Eye (tissue), 1 donor: ENCODE measurements around the gene SMARCD1.
"Not testable (repeated sequence)": the region's sequence is repeated elsewhere in the genome, so short reads cannot be mapped to it uniquely, and the experiment has no call there.

Experiments
- DNase-seq: peaks from one replicate; pipeline ENCODE4 v3.0.0-alpha.2; 2015

Gene SMARCD1

DNA sequence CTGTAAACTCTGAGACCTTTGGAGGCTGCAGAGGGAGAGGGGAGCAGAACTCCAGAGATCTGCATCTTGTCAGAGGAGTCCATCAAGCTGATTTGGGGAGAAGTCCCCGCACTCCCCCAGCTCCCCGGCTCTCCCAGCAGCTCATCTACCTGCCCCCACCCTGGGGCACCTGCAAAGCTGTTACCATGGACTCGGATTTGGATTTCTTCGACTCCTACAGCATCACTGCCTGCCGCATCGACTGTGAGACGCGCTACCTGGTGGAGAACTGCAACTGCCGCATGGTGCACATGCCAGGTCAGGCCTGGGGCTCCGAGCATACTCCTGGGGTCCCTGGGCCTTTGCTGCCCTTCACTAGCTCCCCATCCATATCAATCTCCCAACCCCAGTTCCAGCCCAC, 6.9 kb upstream of the SMARCD1 start:
- no peak for DNase-seq

GRCh38 chr12:50079771-50080170, 5.4 kb upstream of the SMARCD1 start:
- no peak for DNase-seq

- no peak for DNase-seq
Measured at GRCh38 chr12:50081096-50081808, 3.9 kb upstream of the SMARCD1 start.

DNA sequence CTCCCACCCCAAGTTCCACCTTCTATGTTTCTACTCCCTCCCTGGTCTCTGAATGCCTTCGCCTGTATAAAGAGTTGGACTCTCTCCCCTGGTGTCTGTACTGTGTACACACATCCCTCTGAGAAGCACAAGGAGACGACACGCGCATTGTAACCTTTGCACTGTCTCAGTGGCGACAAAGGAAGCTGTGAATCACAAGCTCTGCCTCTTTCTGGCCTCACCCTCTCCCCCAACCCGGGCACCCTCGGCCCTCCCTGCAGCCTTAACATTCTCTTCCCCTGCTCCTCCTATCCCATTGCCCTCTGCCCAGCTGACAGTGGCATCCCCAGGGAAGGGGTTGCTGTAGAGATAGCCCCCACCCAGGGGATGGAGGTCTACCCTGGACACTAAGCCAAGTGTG, 2.5 kb upstream of the SMARCD1 start:
- no peak for DNase-seq

DNA sequence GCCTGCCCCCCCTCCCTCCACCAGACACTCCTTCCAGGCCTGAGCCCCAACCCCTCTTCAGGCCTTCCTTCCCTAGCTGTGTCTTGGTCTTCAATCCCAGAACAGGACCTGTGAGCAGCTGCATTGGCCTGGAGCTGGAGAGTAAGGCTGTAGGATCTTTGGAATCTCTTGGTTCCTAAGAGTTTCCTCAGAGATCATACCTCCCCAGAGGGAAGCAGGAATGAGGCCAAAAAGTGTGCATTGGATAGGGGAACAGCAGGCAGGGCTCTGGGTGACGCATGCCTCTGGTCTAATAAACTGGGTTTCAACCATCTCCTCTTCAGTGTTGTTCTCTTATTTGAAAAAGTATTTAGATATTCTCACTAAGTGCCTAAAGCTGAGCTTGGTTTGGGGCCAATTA, 1.8 kb upstream of the SMARCD1 start:
- DNase-seq: no peak

GRCh38 chr12:50084409-50084774, 750 bp upstream of the SMARCD1 start:
- not testable (repeated sequence) for DNase-seq

DNA sequence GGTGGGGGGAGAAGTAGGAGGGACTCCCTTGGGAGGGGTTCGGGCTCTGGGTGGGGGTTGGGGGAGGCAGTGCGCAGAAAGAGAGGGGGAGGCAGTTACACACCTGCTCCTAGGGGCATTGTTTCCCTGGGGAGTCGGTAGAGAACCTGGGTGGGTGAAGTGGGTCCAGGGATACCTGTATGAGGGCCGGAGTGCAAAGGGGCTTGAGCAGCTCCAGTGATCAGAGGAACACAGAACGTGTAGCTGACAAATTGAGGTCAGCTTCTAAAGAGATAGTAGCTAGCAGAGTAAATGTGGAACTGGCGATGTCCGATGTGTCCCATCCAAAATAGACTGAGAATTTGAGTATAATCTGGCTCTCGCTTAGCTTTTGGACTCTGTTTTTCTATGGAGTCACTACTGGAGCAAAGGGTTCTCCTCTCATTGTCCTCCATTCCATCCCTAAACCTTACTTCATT, 502 bp downstream of the SMARCD1 start:
- DNase-seq: no peak

DNA sequence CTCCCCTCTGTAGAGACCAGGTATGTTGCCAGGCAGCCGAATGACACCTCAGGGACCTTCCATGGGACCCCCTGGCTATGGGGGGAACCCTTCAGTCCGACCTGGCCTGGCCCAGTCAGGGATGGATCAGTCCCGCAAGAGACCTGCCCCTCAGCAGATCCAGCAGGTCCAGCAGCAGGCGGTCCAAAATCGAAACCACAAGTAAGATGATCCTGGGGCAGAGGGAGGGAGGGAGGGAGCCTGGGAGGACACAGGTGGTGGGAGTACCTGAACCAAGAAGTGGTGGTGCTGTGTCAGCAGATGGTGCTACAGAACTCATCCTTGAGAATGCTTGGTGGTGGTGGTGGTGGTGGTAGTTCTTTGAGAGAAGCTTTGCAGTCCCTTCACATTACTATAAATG, 1.0 kb downstream of the SMARCD1 start:
- DNase-seq: no peak

- no peak for DNase-seq
Measured at GRCh38 chr12:50087151-50087550, 2.0 kb downstream of the SMARCD1 start.

DNA sequence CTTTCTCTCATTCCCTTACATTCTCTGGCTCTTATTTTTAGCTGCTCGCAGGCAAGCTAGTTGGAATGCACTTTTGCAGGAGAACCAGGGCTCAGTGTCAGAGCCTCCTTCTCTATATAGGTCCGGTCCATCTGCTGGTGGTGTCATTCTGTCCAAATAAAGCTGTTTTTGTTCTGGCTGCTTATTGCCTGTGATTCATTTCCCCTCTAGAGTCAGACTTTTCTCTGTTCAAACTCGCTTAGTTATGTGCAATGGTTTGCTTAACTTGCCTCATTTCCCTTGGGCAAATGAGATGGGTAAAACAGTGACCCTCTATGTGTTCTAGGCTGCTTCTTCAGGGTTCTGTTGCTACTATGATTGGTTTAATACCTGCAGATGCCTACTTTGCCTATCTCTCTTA, 2.9 kb downstream of the SMARCD1 start:
- DNase-seq: no peak

DNA sequence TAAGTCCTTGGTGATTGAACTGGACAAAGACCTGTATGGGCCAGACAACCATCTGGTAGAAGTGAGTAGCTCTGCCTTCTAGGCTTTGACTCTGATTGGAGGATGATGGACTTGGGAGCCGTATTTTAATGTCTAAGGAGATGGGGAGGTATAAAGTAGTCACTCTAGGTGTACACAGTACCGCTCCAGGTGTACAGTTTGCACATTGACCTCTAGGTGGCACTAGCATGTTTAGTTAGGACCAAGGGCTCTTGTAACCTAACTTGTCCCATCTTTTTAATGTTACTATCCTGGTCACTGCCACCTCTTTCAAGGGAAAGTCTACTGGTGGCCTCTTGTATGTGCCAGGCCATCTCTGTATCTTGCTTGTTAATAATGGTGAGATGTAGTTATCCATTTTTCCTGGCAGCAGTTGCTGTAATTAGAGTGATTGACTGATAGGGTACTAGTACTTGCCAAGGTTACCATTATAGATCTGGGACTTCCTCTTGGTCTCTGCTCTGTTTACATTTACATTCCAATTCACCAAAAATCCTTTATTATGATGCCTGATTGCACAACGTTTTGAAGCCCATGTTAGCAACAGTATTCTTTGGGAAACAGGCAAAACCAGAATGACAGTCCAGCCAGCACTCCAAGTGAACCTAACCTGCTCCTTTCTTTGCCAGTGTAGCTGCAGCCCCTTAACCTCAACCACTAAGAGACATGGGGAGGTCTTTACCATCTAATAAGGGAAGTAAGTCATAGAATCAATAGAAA, 3.6 kb downstream of the SMARCD1 start:
- DNase-seq: peak; percentile 60

DNA sequence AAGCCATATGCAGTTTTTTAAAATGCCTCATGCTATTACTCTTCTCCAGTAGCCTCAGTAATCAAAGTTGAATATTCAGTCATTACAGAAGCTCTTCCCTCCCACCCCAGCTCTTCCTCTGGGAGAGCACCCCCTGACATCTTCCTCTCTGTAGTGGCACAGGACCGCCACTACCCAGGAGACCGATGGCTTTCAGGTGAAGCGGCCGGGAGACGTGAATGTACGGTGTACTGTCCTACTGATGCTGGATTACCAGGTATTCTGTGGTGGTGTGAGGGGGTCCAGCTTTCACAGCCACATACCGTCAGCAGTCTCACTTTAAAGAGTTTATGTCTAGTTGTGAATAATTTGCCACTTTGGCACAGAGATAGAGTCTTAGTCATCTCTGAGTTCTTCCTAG, 4.6 kb downstream of the SMARCD1 start:
- no peak for DNase-seq

- DNase-seq: no peak
Measured at GRCh38 chr12:50090391-50090790, 5.2 kb downstream of the SMARCD1 start.

GRCh38 chr12:50097952-50098351, 12.8 kb downstream of the SMARCD1 start:
- no peak for DNase-seq

- no peak for DNase-seq
Measured at GRCh38 chr12:50099302-50100008, 14.3 kb downstream of the SMARCD1 start.

GRCh38 chr12:50100561-50100960, 15.4 kb downstream of the SMARCD1 start:
- no peak for DNase-seq

DNA sequence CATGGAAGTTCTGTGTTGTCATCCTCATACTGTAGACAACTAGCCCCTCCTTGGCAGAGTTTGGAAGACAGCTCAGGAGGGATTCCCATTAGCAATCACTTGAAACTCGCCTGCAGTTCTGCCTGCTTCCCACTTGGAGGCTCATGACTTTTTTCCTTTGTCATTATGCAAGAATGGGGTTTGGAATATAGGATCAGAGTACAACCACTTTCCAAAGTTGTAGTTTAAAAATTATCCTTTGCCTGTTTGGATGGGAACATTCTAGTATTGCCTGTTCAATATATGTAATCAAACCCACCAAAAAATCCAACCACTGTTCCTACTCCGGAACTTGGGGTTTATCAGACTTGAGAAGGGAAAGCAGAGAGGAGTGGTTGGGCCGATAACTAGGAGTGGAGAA, 16.5 kb downstream of the SMARCD1 start:
- peak; percentile 59 for DNase-seq

GRCh38 chr12:50102131-50102531, 17.0 kb downstream of the SMARCD1 start:
- DNase-seq: no peak

DNA sequence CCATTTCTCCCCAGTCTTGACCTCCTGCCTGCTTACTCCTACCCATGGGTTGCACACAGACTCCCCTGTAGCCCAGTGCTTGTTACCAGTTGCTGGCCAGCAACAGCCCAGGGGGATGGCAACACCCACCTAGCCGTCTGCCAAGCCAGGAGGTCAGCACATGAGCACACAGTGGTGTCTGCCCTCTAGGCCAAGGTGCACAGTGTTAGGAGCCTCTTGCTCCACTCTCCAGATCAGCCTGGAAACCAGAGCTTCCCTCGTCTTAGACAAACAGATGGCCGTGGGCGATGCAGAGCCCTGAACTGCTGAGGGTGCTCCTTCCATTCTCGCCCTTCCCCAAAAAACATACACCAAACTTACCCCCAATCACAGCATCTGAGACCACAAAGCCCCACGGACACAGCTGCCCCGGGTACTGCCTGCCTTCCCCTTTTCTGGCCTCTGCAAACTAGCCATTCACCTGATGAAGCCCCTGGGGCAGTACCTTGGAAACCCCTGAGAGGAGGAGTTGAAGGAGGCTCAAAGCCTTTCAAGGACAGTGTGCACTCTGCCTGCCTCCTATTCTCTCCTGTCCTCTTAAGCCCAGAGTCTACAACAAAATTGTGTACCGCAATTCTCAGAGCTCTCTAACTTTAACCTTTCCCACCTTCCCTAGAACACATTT, 17.6 kb downstream of the SMARCD1 start:
- DNase-seq: no peak

GRCh38 chr12:50103351-50103750, 18.2 kb downstream of the SMARCD1 start:
- no peak for DNase-seq

DNA sequence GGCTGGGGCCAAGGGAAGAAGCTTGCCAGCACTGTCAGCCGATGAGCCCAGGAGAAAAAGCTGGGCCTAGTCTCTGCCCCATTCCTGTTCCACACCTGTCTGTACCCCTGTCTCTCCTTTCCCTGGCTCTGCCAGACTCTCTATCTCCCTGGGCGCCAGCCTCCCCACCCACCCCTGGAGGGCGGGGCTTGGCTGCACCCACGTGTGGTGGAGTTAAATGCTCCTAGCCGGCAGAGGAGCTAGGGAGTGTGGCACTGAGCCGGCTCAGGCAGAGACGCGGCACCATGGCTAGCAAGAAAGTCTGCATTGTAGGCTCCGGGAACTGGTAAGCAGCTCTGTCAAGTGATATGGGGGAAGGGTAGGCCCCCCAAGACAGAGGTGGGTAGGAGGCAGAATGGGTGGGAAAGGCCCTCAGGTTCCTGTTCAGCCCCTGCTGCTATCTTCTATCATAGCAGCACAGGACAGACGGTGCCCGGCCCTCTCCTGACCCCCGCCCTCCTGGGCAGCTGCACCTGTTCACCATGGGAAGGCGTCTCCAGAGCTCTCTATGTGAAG, 18.7 kb downstream of the SMARCD1 start, which contains the start of gene GPD1:
GPD1 (plus strand) TSS at position 242 of the 555 bp plus-strand sequence; CDS start at position 285, 43 bp downstream.
- peak; percentile 66 for DNase-seq

- DNase-seq: no peak
Measured at GRCh38 chr12:50104417-50105366, 19.6 kb downstream of the SMARCD1 start.
